CD4-positive, alpha-beta T cell (primary cell): ENCODE measurements around the gene SLC25A33. TPM values are rescaled to one million over a fixed set of nuclear protein-coding genes. Genes with fewer than 3 reads are reported as not detected.

ENCODE experiments used
- ATAC-seq: fragments of 200-7000 bp; cut with Tn5 transposase; one replicate; pipeline ENCODE4 v1.10.0; 2022; ENCODE audit warnings: mild to moderate bottlenecking; ENCODE audit not compliant: poor library complexity
- CTCF ChIA-PET: fragments of 350-600 bp; sonication (Branson Sonifier 250); formaldehyde crosslinking; loops from one replicate; lab custom pipeline; 2021; ENCODE audit warnings: antibody characterized with exemption, inconsistent platforms; lab: Charles Lee
- POLR2A ChIA-PET: fragments of 350-600 bp; sonication (Branson Sonifier 250); formaldehyde crosslinking; loops from one replicate; lab custom pipeline; 2021; ENCODE audit warnings: antibody characterized with exemption, inconsistent platforms; lab: Charles Lee
- DNase-seq, 14 experiments: peaks; one replicate each; pipeline ENCODE4 v3.0.0-alpha.2; 2013 to 2020; ENCODE audit warnings: mixed read lengths in 2 of 14
- H3K27ac ChIP-seq, 2 donors: one replicate each; pipeline versions ENCODE4 v1.5.1 to v1.7.0; 2013; ENCODE audit warnings: low read length in 2 of 2, low read depth in 1 of 2, mild to moderate bottlenecking in 1 of 2
- H3K27me3 ChIP-seq, 2 experiments: 1 replicate in 1 of 2; 2 replicates in 1 of 2; pipeline versions ENCODE4 v1.6.1 to v1.7.0; 2013; ENCODE audit warnings: low read length in 2 of 2, control low read depth in 1 of 2, mild to moderate bottlenecking in 1 of 2, moderate library complexity in 1 of 2; ENCODE audit not compliant: insufficient read depth in 2 of 2, control insufficient read depth in 1 of 2
- H3K36me3 ChIP-seq: one replicate; pipeline ENCODE4 v1.6.1; 2013; ENCODE audit warnings: low read length, control low read depth; ENCODE audit not compliant: insufficient read depth
- H3K4me1 ChIP-seq: one replicate; pipeline ENCODE4 v1.6.1; 2013; ENCODE audit warnings: low read length, control low read depth; ENCODE audit not compliant: insufficient read depth
- H3K4me3 ChIP-seq: one replicate; pipeline ENCODE4 v1.5.1; 2013; ENCODE audit warnings: mild to moderate bottlenecking, low read length, moderate library complexity
- H3K9me3 ChIP-seq, 2 experiments: 1 replicate in 1 of 2; 2 replicates in 1 of 2; pipeline versions ENCODE4 v1.6.1 to v1.7.0; 2013; ENCODE audit warnings: low read length in 2 of 2, mild to moderate bottlenecking in 2 of 2, control low read depth in 1 of 2, moderate library complexity in 1 of 2; ENCODE audit not compliant: control insufficient read depth in 1 of 2, insufficient read depth in 1 of 2
- H3K27ac Mint-ChIP-seq: one replicate; pipeline ENCODE4 v1.8.0; 2020; ENCODE audit warnings: mixed read lengths
- H3K27me3 Mint-ChIP-seq: one replicate; pipeline ENCODE4 v1.8.0; 2021; ENCODE audit warnings: mixed read lengths
- H3K36me3 Mint-ChIP-seq: one replicate; pipeline ENCODE4 v1.8.0; 2021; ENCODE audit warnings: low read depth, mixed read lengths
- H3K4me1 Mint-ChIP-seq: one replicate; pipeline ENCODE4 v1.8.0; 2021; ENCODE audit warnings: low read depth, mixed read lengths
- H3K4me3 Mint-ChIP-seq: one replicate; pipeline ENCODE4 v1.8.0; 2020; ENCODE audit warnings: mild to moderate bottlenecking, mixed read lengths
- H3K9me3 Mint-ChIP-seq: one replicate; pipeline ENCODE4 v1.8.0; 2020; ENCODE audit warnings: mixed read lengths
- CTCF ChIP-seq: fragments of 200-600 bp; IDR thresholded peaks from one replicate; pipeline ENCODE4 v1.8.0; 2022; ENCODE audit warnings: antibody characterized with exemption, mild to moderate bottlenecking
- intact Hi-C, 2 experiments: fragments of 100-400 bp; cut with DNase I in 1 of 2; cut with micrococcal nuclease in 1 of 2; formaldehyde crosslinking; loops; one replicate each; pipeline versions ENCODE4 v1.15.1 to v1.9.0; 2023 to 2025; cut with DNase I, micrococcal nuclease
- total RNA-seq, 174 experiments: library from RNA in 2 of 174; stranded (reverse) in 2 of 174; gene quantifications; one replicate each; pipeline ENCODE4 v1.2.3 and lab custom pipeline; 2021 to 2026

SLC25A33 gene
- total RNA-seq, 2 experiments from 2014 or later, result 5.9 to 6.6 TPM

GRCh38 chr1:9544926-9545325 lies 5.7 kb downstream of the SLC25A33 start:
- no peak overlapping the region for H3K4me3 Mint-ChIP-seq
- Histone ChIP-seq H3K4me1 (peaks cover 18% of the 10 kb centered on the region), H3K4me3 (no peak overlapping the region), H3K27me3 (no peaks in the 10 kb centered on the region), H3K9me3 (no peaks in the 10 kb centered on the region), H3K27ac (no peak overlapping the region), H3K36me3 (no peaks in the 10 kb centered on the region)
- H3K4me1 Mint-ChIP-seq, result peaks cover 38% of the 10 kb centered on the region
- H3K9me3 Mint-ChIP-seq, result no peaks in the 10 kb centered on the region
- H3K36me3 Mint-ChIP-seq, result no peaks in the 10 kb centered on the region
- TF ChIP-seq CTCF, result no peak
- no peaks in the 10 kb centered on the region for H3K27me3 Mint-ChIP-seq
- intact Hi-C loops, result loop anchor here in 1 of 2 experiments (5.0 kb wide), 1 partner anchor 487 kb away; the partner anchor contains the start of gene UBE4B
- ATAC-seq (no peak), DNase-seq (no peak)
- CTCF ChIA-PET, result no interaction called here
- POLR2A ChIA-PET, result no interaction called here
- no peak overlapping the region for H3K27ac Mint-ChIP-seq

DNA sequence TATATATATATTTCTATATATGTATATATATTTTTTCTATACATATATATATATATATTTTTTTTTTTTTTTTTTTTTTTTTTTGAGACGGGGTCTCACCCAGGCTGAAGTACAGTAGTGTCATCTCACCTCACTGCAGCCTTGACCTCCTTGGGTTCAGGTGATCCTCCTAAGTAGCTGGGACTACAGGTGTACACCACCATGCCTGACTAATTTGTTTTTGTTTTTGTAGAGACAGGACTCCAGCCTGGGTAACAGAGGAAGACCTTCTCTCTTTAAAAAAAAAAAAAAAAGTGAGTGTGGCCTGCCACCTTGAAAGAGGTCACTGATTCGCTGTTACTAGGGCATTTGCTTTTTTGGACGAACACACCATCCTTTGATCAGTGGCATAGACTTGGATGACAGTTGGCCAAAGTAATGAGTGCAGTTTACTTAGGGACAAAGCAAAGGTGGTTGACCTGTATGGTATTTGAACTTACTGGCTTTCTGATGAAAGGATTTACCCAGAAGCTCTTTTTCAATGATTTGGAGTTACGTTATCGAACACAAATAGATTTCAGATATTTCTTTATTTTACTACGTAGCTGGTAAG lies 10.8 kb downstream of the SLC25A33 start:
- POLR2A ChIA-PET, result no interaction called here
- CTCF ChIA-PET, result interaction anchor here (0.7 to 0.9 kb wide), 2 partner anchors 59 to 928 kb away, joined by 3 to 4 read pairs; no protein-coding TSS in a partner anchor

DNA sequence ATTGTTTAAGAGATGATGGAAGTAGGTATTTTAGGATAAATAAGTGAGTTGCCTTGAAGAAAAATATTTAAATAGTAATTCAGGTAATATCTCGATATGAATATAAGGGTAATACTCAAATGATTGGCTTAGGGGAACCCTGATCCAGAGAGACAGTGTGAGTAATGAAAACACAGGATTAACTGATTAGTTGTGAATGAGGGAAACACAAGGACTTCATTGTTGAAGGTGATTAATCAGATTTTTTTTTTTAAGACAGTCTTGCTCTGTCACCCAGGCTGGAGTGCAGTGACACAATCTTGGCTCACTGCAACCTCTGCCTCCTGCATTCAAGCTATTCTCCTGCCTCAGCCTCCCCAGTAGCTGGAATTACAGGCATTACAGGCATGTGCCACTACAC lies 12.7 kb downstream of the SLC25A33 start:
- no peaks in the 10 kb centered on the region for H3K4me1 ChIP-seq
- Mint-ChIP-seq H3K9me3 (no peaks in the 10 kb centered on the region), H3K36me3 (peaks cover 41% of the 10 kb centered on the region), H3K4me1 (peaks cover 12% of the 10 kb centered on the region), H3K27me3 (no peaks in the 10 kb centered on the region), H3K27ac (no peak overlapping the region), H3K4me3 (no peak overlapping the region)
- ChIA-PET CTCF (interaction anchor here (0.6 kb wide), 1 partner anchor 103 kb away, joined by 3 read pairs; no protein-coding TSS in a partner anchor), POLR2A (no interaction called here)
- H3K27ac ChIP-seq, result no peak overlapping the region
- no peak overlapping the region for H3K4me3 ChIP-seq
- H3K36me3 ChIP-seq, result peaks cover 20% of the 10 kb centered on the region
- H3K27me3 ChIP-seq, result no peaks in the 10 kb centered on the region
- TF ChIP-seq CTCF, result no peak
- intact Hi-C loops, result no loop called here
- ATAC-seq (no peak), DNase-seq (no peak)
- H3K9me3 ChIP-seq, result no peaks in the 10 kb centered on the region

More for the DNA sequence above, 10.8 kb downstream of the SLC25A33 start:
- no peak for TF ChIP-seq CTCF
- Mint-ChIP-seq H3K27me3 (no peaks in the 10 kb centered on the region), H3K4me3 (no peak overlapping the region), H3K27ac (no peak overlapping the region), H3K9me3 (no peaks in the 10 kb centered on the region), H3K36me3 (peaks cover 23% of the 10 kb centered on the region), H3K4me1 (peaks cover 18% of the 10 kb centered on the region)
- Histone ChIP-seq H3K4me1 (no peaks in the 10 kb centered on the region), H3K36me3 (peaks cover 6% of the 10 kb centered on the region), H3K9me3 (no peaks in the 10 kb centered on the region), H3K4me3 (no peak overlapping the region), H3K27ac (no peak overlapping the region), H3K27me3 (no peaks in the 10 kb centered on the region)
- no peak for ATAC-seq
- intact Hi-C loops, result no loop called here
- no peak for DNase-seq
